ENCODE results near the gene ZNF280A.
"Not testable (repeated sequence)": the region's sequence is repeated elsewhere in the genome, so short reads cannot be mapped to it uniquely, and the experiment has no call there.

Gene ZNF280A

DNA sequence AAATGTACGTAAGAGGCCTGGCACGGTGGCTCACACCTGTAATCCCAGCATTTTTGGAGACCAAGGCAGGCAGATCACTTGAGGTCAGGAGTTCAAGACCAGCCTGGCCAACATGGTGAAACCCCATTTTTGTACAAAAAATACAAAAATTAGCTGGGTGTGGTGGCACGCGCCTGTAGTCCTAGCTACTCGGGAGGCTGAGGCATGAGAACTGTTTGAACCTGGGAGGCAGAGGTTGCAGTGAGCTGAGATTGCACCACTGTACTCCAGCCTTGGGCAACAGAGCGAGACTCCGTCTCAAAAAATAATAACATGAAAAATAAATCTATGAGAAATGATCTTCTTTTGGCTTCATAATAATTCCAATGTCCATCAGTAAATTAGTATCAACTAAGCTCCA is 9.2 kb downstream of the ZNF280A start:
- DNase-seq = not testable (repeated sequence)

DNA sequence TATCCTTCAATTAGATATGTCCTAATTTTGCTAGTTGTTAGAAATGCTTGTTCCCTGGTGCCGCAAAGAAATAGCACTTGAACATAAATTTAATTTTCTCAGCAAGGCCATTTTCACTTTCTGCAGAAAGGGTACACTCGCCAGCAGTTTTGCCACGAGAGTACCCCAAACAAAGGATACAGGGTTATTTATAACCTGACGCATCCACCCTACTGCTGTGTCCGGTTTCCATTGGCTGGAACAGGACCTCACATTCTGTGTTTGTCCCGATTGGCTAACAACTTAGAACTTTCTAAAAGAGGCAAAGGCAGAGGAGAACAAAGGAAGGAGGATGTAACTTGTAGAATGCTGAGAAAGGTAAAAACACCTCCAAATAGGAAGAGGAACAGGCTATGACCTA is 10.2 kb downstream of the ZNF280A start:
- not testable (repeated sequence) for DNase-seq

DNA sequence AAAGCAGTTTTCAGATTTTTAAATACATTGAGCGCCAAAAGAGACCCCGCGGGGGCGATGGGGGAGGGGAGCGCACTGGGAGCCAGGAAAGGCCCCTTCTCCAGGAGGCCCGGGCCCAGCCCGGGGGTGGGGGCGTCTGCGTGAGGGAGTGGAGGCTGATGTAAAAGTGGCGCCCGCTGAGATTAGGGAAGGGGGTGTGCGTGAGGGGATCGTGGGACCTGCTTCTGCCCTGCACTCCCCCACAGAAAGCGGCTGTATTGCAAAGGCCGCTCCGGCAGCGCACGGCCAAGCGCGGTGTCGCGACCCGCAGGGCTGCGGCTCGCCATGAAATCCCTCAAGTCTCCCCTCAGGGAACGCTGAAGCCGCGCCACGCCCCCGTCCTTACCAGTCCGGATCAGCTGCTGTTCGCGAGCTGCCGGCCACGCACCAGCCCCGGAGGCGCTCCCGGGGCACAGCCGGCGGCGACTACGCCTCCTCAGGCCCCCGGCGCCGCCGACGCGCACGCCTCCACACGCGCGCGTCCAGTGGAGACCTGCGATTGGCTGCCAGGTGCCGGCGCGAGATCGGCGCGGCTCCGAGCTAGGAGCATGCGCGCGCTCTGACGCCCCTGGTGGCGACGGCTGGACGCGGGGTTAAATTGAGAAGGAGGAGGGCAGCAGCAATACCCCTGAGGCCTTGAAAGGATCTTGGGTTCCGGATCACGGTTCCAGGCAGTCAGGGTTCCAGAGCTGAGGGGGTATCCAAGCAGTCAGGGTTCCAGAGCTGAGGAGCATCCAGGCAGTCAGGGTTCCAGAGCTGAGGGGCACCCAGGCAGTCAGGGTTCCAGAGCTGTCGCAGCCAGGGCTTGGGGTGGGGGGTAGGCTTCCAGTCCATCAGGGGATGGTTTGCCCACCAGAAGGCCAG is 11.5 kb downstream of the ZNF280A start, which contains the start of gene ZNF280B:
Gene ZNF280B, minus strand, starts transcription at position 469 of the 903 bp plus-strand sequence. CDS start 19,344 bp downstream, outside the sequence.
- DNase-seq = peak; percentile 69

DNA sequence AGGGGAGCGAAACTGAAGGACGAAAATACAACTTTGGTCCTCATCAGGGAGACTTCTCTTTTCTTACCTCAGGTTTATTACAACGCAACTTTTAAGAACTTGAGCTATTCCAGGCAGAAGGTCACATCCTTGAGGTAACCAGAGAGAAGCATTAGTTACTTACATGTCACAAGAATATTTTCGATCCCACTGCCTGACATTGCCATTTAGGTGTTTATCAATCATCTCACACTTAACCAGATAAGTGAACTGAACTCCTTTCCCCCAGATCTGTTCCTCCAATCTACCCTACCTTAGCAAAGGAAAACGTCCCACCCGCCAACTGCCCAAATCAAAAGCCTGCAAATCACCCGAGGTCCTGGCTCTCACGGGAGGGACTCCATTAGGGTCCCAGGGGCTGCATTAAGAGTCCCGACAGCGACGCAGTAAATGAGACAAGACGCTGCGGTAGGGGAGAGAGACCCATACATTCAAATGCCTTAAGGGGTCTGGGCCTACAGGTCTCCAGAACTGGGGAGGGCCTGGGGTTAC is 12.3 kb downstream of the ZNF280A start:
- DNase-seq = no peak

DNA sequence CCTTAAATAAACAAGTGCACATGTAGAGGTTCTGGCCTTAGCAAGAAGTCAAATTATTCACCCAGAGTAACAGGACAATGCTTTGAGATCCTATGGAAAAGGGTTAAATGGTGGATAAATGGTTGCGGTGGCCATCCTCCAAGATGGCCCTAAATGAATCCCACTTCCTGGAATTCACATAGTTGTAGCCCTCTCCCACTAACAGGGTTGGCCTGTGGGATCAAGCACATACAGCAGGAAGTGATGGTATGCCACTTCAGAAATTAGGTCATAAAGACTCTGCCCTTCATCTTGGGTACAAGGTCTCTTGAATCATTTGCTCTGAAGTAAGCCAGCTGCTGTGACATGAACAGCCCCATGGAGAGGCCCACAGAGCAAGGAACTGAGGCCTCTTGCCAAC is 13.3 kb downstream of the ZNF280A start:
- DNase-seq = no peak

DNA sequence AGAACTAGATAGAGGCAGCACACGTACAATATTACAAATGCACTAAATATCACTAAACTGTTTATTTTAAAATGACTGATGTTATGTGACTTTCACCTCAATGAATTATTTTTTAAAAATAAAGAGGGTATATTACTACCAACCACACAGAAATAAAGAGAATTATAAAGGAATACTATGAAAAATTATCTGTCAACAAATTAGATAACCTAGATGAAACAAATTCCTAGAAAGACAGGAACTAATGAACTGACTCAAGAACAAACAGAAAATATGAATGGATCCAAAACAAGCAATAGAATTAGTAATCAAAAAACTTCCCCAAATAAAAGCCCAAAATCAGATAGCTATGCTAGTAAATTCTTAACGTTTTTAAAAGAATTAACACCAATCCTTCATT is 21.8 kb downstream of the ZNF280A start:
- DNase-seq = no peak

DNA sequence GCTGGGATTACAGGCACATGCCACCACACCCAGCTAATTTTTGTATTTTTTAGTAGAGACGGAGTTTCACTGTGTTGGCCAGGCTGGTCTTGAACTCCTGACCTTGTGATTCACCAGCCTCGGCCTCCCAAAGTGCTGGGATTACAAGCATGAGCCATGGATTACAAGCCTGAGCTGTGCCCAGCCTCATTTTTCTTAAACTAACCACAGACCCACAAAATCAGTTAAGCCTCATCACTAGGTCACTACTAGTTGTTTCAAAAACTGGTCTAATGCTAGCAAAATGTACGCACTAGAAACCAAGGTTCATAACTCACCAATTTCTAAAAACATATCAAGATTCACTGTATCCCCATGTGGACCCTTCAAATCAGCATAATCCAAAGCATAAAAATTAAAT is 28.5 kb downstream of the ZNF280A start:
- DNase-seq = not testable (repeated sequence)

DNA sequence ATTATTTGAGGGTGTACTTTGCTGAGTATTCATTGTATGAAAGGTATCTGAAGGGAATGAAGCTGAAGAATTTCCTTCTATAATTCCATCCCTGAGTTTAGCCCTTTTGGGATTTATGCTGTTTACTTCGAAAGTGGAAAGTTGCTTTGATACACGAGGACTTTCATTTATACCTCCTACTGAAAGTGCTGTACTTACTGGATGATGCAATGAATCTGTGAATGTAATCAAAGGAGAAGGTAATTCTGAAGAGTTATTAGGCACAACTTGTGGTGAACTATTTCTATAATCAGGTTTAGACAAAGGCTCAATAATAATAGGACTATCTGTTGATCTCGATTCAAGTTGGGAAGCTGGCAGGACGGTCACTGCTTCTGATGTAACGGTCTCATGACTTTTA is 31.3 kb downstream of the ZNF280A start:
- no peak for DNase-seq

DNA sequence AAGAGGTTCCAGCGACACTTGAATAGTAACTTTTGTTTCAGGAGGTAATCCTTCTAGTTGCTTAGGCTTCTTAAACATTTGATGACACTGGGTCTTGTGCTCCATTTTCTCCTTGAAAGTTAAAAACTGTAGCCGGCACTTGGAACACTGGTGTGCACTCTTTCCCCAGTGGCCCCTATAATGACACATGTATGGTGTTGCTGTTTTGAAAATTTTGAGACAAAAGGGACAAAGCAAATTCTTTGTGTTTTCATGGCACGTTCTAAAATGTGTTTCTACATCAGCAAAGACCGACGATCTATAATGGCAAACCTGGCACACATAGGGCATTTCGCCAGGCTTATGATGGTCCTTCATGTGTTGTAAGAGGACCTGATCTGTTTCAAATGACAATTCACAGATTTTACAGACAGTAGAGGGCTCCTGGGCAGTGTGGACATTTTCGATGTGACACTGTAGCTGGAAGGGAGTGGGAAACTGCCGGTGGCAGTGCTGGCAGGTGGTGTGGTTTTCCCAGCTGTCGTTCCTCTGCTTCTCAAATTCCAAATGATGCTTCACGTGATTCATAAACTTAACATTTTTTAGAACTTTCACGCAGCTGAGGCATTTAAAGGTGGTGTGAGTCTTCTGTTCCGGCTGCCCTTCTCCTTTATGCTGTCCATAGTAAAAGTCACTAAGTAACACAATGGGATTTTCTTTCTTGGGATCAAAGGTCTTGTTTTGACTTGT is 32.0 kb downstream of the ZNF280A start:
- DNase-seq = no peak

DNA sequence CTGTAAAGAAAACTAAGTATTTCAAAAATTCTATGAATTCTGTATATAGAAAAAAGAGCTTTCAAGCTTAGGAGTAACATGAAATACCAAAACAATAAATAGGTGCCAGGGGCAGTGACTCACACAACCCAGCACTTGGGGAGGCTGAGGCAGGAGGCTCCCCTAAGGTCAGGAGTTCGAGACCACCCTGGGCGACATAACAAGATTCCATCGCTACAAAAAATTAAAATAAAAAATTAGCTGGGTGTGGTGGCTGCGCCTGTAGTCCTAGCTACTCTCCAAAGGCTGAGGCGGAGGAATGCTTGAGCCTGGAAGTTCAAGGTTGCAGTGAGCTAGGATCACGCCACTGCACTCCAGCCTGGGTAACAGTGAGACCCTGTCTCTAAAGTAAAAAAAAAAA is 33.0 kb downstream of the ZNF280A start:
- DNase-seq = no peak

DNA sequence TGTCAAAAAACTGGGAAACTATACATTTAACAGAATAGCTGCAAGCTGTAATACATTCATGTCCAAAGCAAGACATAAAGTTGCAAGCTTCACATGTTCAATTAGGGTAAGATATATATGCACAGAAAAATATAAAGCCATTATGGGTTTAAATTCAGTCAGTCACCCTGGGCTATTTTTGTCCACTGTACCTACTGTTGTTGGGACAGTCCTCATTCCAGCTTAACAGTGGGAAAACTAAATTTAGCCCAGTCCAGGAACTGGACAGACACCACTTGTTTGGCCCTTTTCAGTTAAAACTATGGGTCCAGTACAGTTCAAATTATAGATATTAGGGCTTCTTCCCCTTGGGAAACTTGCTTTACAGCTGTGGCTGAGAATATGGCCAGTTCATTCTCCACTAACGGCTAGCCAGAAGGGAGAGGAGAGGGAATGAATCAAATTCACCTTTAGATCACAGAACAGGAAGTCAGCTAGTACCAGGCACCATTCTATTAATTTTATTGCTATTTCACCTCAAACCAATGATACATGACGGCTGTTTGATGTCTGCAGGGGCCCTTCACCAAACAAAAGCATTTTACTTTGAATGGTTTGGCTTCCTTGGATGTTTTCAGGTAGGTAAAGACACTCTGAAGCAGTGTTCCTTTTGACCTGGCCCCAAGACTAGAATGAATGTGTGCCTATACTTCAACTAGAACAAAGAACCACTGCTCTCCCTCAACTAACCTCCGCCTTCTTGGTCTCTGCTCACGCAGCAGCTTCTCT is 33.8 kb downstream of the ZNF280A start:
- DNase-seq = no peak

DNA sequence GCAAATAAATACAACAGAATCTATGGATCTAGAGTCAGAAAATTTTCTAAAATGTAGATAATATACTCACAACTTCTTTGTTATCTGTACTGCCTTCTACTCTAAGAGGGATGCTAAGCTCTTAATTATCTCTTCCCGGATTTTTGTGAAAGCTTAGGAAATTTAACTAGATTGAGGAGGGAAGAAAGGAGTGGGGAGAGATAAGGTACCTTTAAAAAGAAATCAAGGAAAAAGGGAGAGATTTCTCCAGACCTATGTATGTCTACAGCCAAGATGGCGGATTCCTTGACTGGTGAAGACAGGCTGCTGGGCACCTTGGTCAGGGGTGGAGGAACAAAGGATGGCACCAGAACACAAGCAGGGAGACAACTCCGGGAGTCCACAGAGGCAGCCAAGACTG is 34.5 kb downstream of the ZNF280A start:
- no peak for DNase-seq

DNA sequence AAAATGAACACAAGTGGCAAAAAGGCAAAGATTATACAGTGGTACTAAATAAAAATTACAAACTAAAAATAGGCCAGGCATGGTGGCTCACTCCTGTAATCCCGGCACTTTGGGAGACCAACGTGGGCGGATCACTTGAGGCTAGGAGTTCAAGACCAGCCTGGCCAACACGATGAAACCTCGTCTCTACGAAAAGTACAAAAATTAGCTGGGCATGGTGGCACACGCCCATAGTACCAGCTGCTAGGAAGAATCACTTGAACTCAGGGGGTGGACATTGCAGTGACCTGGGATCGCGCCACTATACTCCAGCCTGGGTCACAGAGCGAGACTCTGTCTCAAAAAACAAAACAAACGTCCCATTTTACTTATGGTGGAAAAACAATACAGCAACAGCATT is 36.0 kb downstream of the ZNF280A start:
- no peak for DNase-seq

DNA sequence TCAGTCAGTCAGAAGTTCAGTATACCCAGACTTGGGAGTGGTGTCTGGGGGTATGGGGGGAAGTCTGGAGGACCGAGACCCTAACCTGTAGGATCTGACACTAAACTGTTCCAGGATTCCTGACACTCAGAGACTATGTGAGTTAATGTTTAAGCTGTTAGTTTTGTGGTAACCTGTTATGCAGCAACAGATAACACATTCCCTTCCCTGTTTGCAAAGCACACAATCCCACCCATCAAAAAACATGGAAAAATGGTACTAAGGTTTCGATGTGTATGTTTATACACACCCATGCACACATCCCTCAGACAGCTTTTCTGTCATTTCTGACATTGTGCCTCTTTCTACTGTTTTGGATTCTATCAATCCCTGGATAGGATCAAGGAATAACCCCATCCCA is 39.1 kb downstream of the ZNF280A start:
- no peak for DNase-seq

DNA sequence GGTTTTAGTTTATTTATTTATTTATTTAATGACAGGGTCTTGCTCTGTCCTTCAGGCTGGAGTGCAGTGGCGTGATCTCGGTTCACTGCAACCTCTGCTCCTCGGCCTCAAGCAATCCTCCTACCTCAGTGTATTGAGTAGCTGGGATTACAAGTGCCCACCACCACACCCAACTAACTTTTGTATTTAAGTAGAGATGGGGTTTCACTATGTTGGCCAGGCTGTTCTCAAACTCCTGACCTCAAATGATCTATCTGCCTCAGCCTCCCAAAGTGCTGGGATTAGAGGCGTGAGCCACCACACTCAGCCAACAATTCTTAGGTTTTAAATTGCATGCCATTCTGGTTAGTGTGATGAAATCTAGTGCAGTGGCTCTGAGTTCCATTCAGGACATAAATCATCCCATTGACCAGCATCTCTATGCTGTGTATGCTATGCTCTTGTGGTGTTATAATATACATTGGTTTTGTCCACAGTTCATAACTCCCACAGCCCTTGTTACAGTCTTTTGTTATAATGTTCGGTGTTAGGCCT is 40.0 kb downstream of the ZNF280A start:
- no peak for DNase-seq

DNA sequence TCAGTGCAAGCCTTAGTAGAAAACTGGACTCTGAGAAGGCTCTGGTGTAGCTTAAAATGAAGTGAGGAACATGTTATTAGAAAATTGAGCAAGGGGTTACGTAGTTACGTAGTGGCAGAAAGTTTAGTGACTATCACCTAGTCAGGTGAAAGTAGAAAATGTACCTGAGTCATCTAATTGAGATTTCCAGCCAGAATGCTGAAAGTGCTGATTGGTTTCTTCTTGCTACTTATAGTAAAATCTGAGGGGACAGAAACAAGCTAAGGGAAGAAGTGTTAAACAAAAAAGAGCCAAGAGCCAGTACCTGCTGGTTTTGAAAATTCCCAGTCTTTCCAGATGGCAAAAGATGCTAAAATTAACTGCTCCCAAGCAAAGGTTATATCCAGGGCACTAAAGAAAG is 41.0 kb downstream of the ZNF280A start:
- DNase-seq = no peak

DNA sequence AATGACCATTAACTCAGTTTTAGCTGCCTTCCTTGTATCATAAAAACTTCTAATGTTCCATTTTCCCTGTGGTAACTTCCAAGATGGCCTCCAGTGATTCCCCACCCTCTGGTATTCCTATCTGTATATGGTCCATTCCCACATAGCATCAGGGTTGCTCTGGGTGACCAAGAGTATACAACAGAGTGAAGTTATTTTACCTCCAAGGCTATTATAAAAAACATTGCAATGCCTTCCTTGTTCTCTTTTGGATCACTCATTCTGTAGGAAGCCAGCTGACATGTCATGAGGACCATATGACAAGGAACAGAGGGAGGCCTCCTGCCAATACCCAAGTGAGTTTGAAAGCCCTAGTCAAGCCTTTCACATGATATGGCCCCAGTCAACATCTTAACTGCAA is 41.6 kb downstream of the ZNF280A start:
- no peak for DNase-seq

DNA sequence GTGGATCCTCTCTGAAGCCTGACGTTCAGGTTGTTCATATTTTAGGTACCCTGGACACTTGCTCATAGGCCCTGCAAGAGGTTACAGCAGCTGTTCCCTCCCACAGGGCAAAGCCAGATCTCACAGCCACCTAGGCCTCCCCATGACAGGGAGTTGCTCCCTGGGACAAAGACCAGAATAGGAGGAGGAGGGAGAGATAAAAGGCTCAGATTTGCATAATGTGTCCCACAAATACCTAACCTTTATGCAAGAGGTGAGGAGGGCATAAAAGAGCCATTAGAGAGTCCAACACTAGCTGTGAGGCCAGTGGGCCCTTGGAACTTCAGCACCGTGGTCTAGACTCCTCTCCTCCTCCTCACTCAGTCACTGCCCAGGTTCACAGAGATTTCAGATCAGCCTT is 45.3 kb downstream of the ZNF280A start:
- no peak for DNase-seq

DNA sequence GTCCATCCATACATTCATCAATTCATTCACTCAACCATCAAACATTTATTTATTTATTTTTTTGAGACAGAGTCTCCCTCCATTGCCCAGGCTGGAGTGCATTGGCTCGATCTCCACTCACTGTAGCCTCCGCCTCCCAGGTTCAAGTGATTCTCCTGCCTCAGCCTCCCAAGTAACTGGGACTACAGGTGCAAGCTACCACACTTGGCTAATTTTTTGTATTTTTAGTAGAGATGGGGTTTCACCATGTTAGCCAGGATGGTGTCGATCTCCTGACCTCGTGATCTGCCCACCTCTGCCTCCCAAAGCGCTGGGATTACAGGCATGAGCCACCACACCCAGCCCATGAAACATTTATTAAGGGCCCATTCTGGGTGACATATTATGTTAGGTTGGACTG is 49.0 kb downstream of the ZNF280A start:
- not testable (repeated sequence) for DNase-seq

DNA sequence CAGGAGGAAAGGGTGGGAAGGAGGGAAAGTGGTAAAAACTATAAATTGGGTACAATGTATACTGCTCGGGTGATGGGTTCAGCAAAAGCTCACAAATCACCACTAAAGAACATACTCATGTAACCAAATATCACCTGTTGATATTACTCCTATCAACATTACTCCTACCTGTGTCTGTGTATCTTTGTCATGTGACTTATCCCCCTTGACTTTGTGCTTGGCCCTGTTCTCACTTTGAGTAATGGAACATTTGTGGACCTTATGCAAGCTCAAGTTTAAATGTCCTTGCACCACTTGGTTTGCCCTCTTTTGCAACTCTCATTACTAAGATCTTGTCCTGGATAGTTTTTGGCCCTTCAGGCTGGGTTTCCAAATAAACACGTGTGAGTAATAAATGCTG is 50.5 kb downstream of the ZNF280A start:
- no peak for DNase-seq

DNA sequence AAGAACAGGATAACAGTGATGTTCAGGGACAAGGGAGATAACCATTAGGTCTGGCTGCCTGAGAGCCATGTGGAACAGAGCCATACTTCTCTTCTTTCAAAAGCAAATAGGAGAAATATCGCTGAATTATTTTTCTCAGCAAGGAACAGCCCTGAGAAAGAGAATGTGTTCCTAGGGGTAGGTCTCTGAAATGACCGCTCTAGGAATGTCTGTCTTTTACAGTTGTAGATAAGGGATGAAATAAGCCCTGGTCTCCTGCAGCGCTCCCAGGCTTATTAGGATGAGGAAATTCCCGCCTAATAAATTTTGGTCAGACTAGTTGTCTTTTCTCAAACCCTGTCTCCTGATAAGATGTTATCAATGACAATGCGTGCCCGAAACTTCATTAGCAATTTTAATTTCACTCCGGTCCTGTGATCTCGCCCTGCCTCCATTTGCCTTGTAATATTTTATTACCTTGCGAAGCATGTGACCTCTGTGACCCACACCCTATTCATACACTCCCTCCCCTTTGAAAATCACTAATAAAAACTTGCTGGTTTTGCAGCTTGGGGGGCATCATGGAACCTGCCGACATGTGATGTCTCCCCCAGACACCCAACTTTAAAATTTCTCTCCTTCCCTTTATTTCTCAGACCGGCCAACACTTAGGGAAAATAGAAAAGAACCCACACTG is 51.1 kb downstream of the ZNF280A start:
- DNase-seq = not testable (repeated sequence)

DNA sequence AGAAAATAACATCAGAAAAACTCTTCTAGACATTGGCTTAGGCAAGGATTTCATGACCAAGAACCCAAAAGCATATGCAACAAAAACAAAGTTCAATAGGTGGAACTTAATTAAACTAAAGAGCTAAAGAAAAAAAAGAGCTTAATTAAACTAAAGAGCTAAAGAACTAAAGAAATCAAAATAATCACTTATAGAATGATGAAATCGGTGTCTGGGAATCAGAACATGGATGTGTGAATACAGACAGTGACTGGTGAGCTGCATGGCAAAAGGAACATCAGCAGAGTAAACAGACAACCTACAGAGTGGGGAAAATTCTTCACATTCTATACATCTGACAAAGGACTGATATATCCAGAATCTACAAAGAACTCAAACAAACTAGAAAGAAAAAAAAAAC is 53.0 kb downstream of the ZNF280A start:
- no peak for DNase-seq
